ENCODE measurements around the gene MYOM3. TPM values are rescaled to one million over a fixed set of nuclear protein-coding genes. Genes with fewer than 3 reads are reported as not detected.

MYOM3 gene
- total RNA-seq, 1 donor from 2014 or later: 8.1 TPM

DNA sequence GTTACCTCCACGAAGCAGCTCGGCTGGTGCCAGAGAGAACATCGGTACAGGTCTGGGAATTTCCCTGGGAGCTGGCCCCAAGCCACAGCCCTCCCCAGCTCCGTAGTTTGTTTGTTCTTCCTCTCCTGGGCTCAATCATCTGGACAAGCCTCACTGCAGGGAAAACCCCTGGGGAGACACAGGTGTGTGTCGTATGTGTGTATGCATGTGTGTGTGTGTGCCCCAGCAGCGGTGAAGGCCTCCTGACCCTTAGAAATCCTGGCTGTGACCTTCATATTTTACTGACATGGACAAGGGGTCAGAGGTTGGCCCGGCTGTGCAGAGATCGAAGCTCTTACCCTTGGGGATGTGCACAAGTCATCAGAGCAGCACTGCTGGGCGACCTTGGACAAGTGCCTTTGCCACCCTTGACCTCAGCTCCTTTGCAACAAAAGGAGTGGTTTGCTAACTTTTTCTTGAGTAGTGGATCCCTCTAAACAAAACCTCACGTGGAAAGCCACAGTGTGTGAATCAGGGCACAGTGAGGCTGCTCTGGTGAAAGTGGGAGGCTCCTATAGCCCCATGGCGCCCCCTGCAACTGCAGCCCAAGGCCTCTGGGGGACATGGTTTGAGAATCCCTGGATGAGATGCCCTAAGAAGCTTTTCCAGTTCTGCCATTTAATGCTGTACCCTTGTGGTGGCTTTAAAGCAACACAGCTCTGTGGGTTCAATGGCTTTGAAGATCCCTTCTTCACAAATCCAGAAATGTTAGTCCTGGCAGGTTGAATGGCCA is 43.3 kb upstream of the MYOM3 start:
- DNase-seq (ENCODE audit: low read depth): no peak
- TF ChIP-seq CTCF (IDR thresholded peaks at IDR 0.05; ENCODE audit: insufficient read depth, low read length, poor library complexity, severe bottlenecking): no peak
- Histone ChIP-seq H3K36me3 (ENCODE audit: control insufficient read depth, insufficient read depth, low read length) (no peaks in the 10 kb centered on the region), H3K4me3 (ENCODE audit: low read depth, low read length) (no peak overlapping the region), H3K27me3 (ENCODE audit: control insufficient read depth, insufficient read depth, low read length) (no peaks in the 10 kb centered on the region)

- TF ChIP-seq CTCF (IDR thresholded peaks at IDR 0.05; ENCODE audit: insufficient read depth, low read length, poor library complexity, severe bottlenecking): no peak
- Histone ChIP-seq H3K27me3 (ENCODE audit: control insufficient read depth, insufficient read depth, low read length) (no peaks in the 10 kb centered on the region), H3K4me3 (ENCODE audit: low read depth, low read length) (no peak overlapping the region), H3K36me3 (ENCODE audit: control insufficient read depth, insufficient read depth, low read length) (no peaks in the 10 kb centered on the region)
- no peak for DNase-seq (ENCODE audit: low read depth)
Measured at GRCh38 chr1:24154215-24154614, 42.3 kb upstream of the MYOM3 start.

DNA sequence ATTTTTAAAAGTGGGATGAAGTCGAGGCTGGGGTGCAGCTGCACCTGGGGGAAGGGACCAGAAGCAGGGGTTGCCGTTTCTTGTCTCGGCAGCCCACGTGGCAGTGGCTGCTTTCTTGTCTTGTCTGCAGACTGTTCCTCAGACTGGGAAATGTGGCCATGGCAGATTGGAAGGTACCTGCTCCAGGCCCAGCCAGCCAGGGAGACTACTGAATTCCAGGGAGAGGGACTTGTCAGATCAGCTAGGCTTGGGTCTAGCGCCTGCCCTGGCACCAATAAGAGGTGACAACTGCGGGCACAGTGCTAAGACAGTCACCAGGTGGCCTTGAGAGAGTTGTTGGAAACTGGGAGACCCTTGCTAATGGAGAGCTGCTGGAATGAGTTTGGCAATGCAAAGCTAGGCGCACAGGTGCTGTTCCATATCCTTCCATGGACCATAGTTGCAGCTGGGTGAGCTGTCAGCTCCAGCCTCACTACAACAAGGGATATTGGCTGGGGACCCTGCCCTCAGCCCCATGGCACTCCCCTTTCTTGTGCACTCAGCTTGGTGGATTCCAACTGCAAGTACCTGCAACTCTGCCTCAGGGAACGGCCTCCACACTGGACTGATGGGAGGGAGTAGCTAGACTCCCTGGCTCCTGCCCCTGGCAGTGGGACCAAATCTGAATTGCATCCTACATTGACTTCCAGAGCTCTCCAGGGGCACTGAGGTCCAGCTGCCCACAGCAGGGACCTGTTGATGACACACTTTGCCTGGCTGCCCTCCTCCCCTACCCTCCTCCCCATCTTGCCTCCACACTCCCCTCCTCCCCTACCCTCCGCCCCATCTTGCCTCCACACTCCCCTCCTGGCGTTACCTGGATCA is 40.9 kb upstream of the MYOM3 start:
- H3K36me3 ChIP-seq (ENCODE audit: control insufficient read depth, insufficient read depth, low read length): no peaks in the 10 kb centered on the region
- TF ChIP-seq CTCF (IDR thresholded peaks at IDR 0.05; ENCODE audit: insufficient read depth, low read length, poor library complexity, severe bottlenecking): no peak
- H3K27me3 ChIP-seq (ENCODE audit: control insufficient read depth, insufficient read depth, low read length): no peaks in the 10 kb centered on the region
- DNase-seq (ENCODE audit: low read depth): no peak
- no peak overlapping the region for H3K4me3 ChIP-seq (ENCODE audit: low read depth, low read length)

DNA sequence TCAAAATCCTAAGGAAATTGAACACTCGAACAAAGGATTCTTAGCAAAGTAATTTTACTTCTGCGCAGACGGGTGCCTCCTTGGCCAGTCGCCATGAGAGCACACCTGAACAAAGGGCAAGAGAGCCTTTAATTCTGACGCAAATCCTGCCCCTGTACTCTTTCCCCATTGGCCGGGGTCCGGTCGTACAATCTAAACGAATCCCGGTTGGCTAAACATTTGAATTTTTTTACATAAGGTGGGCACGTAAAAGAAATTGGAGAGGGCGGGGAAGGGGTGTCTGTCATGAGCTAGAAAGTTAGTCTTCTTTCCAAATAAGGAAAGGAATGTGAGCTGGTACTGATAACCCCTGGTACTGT is 39.2 kb upstream of the MYOM3 start:
- H3K27me3 ChIP-seq (ENCODE audit: control insufficient read depth, insufficient read depth, low read length): no peaks in the 10 kb centered on the region
- TF ChIP-seq CTCF (IDR thresholded peaks at IDR 0.05; ENCODE audit: insufficient read depth, low read length, poor library complexity, severe bottlenecking): no peak
- DNase-seq (ENCODE audit: low read depth): no peak
- no peak overlapping the region for H3K4me3 ChIP-seq (ENCODE audit: low read depth, low read length)
- H3K36me3 ChIP-seq (ENCODE audit: control insufficient read depth, insufficient read depth, low read length): no peaks in the 10 kb centered on the region

- Histone ChIP-seq H3K36me3 (ENCODE audit: control insufficient read depth, insufficient read depth, low read length) (no peaks in the 10 kb centered on the region), H3K27me3 (ENCODE audit: control insufficient read depth, insufficient read depth, low read length) (no peaks in the 10 kb centered on the region), H3K4me3 (ENCODE audit: low read depth, low read length) (no peak overlapping the region)
- DNase-seq (ENCODE audit: low read depth): peak; percentile 54
- TF ChIP-seq CTCF (IDR thresholded peaks at IDR 0.05; ENCODE audit: insufficient read depth, low read length, poor library complexity, severe bottlenecking): peak; percentile 94
Measured at GRCh38 chr1:24150234-24151174, 38.6 kb upstream of the MYOM3 start.

Data from kidney epithelial cell (primary cell).